T-cell (primary cell): ENCODE results near the gene PPP1R7. TPM values are rescaled to one million over a fixed set of nuclear protein-coding genes. Genes with fewer than 3 reads are reported as not detected.
A peak's percentile ranks its signal among the peaks of the same experiment; 100 is the strongest.

Experiments
- ATAC-seq, 4 experiments: fragments of 200-7000 bp in 3 of 4; fragments of 150-1000 bp in 1 of 4; cut with Tn5 transposase; replicated peaks in 1 of 4; 1 replicate in 3 of 4; 2 replicates in 1 of 4; pipeline ENCODE4 v1.10.0; 2021; ENCODE audit warnings: moderate library complexity in 3 of 4, mild to moderate bottlenecking in 2 of 4, moderate number of reproducible peaks in 1 of 4
- CTCF ChIA-PET, 2 donors: fragments of 300-600 bp; sonication (Branson Sonifier 250); formaldehyde crosslinking; loops; one replicate each; lab custom pipeline; 2022; ENCODE audit warnings: antibody characterized with exemption in 2 of 2; lab: Charles Lee
- POLR2A ChIA-PET, 2 donors: fragments of 300-600 bp; sonication (Branson Sonifier 250); formaldehyde crosslinking; loops; one replicate each; lab custom pipeline; 2022; ENCODE audit warnings: antibody characterized with exemption in 2 of 2; lab: Charles Lee
- DNase-seq, 35 experiments: peaks; one replicate each; pipeline versions ENCODE4 v3.0.0 to v3.0.0-alpha.2; 2013 to 2023
- H3K27ac ChIP-seq: one replicate; pipeline ENCODE4 v1.5.1; 2013; ENCODE audit warnings: low read length
- H3K27me3 ChIP-seq, 2 experiments: replicated peaks in 1 of 2; 1 replicate in 1 of 2; 2 replicates in 1 of 2; pipeline versions ENCODE4 v1.6.1 to v1.7.0; 2013; ENCODE audit warnings: low read length in 1 of 2, mixed read lengths in 1 of 2; ENCODE audit not compliant: control insufficient read depth in 2 of 2, insufficient read depth in 2 of 2; ENCODE audit errors: extremely low read depth in 1 of 2
- H3K36me3 ChIP-seq, 2 donors: 1 replicate in 1 of 2; 2 replicates in 1 of 2; pipeline versions ENCODE4 v1.6.1 to v1.7.0; 2013; ENCODE audit warnings: low read length in 1 of 2; ENCODE audit not compliant: control insufficient read depth in 2 of 2, insufficient read depth in 1 of 2; ENCODE audit errors: extremely low read depth in 1 of 2
- H3K4me1 ChIP-seq, 2 experiments: 1 replicate in 1 of 2; 2 replicates in 1 of 2; pipeline versions ENCODE4 v1.6.1 to v1.7.0; 2013; ENCODE audit warnings: low read length in 2 of 2, mixed read lengths in 1 of 2; ENCODE audit not compliant: insufficient read depth in 2 of 2, control insufficient read depth in 1 of 2; ENCODE audit errors: extremely low read depth in 1 of 2
- H3K4me3 ChIP-seq, 2 donors: 1 replicate in 1 of 2; 2 replicates in 1 of 2; pipeline versions ENCODE4 v1.5.1 to v1.7.0; 2013; ENCODE audit warnings: mild to moderate bottlenecking in 2 of 2, low read length in 1 of 2, moderate library complexity in 1 of 2; ENCODE audit not compliant: control insufficient read depth in 1 of 2; ENCODE audit errors: extremely low read depth in 1 of 2
- H3K9me3 ChIP-seq: 2 replicates; pipeline ENCODE4 v1.7.0; 2013
- H3K27ac Mint-ChIP-seq, 2 donors: one replicate each; pipeline ENCODE4 v1.8.0; 2020 to 2021; ENCODE audit warnings: mild to moderate bottlenecking in 2 of 2, mixed read lengths in 2 of 2
- H3K27me3 Mint-ChIP-seq, 2 donors: one replicate each; pipeline ENCODE4 v1.8.0; 2021 to 2022; ENCODE audit warnings: mixed read lengths in 2 of 2
- H3K36me3 Mint-ChIP-seq: one replicate; pipeline ENCODE4 v1.8.0; 2021; ENCODE audit warnings: mixed read lengths
- H3K4me1 Mint-ChIP-seq, 3 donors: one replicate each; pipeline ENCODE4 v1.8.0; 2020 to 2022; ENCODE audit warnings: mixed read lengths in 3 of 3, mild to moderate bottlenecking in 1 of 3
- H3K4me3 Mint-ChIP-seq, 3 donors: one replicate each; pipeline ENCODE4 v1.8.0; 2020 to 2022; ENCODE audit warnings: mild to moderate bottlenecking in 3 of 3, mixed read lengths in 3 of 3, moderate library complexity in 3 of 3
- H3K9me3 Mint-ChIP-seq, 3 donors: one replicate each; pipeline ENCODE4 v1.8.0; 2020 to 2022; ENCODE audit warnings: mixed read lengths in 3 of 3
- WGBS: methylation state at CpG from one replicate; pipeline ENCODE4 v1.1.5; 2013; ENCODE audit warnings: missing lambda C conversion rate; ENCODE audit not compliant: insufficient coverage; 5-methylcytosine and 5-hydroxymethylcytosine counted together
- total RNA-seq, 35 experiments: library from RNA in 6 of 35; stranded (reverse) in 6 of 35; fragments of 120-200 nt in 1 of 35; gene quantifications; one replicate each; pipeline versions ENCODE4 v1.2.1 to v1.2.4 and lab custom pipeline; 2013 to 2026

PPP1R7 gene
- total RNA-seq, 5 donors from 2014 or later (not counting 1 experiment from before 2014, with no cell fraction given), result 46.6 to 61.2 (median 53.8) TPM

DNA sequence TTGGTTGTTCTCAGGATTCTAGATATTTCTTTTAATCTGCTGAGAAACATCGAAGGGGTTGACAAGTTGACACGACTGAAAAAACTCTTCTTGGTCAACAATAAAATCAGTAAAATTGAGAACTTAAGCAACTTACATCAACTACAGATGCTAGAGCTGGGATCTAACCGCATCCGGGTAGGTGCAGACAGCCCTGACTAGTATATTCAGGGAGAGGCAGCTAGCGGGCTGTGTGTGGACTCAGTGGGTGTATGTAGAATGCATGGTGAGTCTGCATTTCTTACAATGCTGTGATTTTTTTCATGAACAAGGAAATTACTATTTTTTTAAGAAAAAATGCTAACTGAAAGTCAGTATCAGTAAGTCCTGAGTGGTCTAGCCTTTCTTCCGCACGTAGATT lies 10.1 kb downstream of the PPP1R7 start:
- CTCF ChIA-PET, result no interaction called here
- Mint-ChIP-seq H3K27me3 (no peaks in the 10 kb centered on the region), H3K4me1 (peaks cover 8 to 12% (median 9%) of the 10 kb centered on the region in 3 donors), H3K9me3 (no peaks in the 10 kb centered on the region), H3K27ac (no peak overlapping the region), H3K4me3 (no peak overlapping the region), H3K36me3 (peaks cover 45% of the 10 kb centered on the region)
- Histone ChIP-seq H3K27me3 (no peaks in the 10 kb centered on the region), H3K9me3 (no peaks in the 10 kb centered on the region), H3K36me3 (peaks cover 31 to 69% of the 10 kb centered on the region in 2 donors), H3K27ac (no peak overlapping the region), H3K4me1 (no peaks in the 10 kb centered on the region), H3K4me3 (no peak overlapping the region)
- no peak for ATAC-seq
- 83% methylated on average over 1 of the region's 7 CpGs for WGBS
- POLR2A ChIA-PET, result no interaction called here
- DNase-seq, result no peak

DNA sequence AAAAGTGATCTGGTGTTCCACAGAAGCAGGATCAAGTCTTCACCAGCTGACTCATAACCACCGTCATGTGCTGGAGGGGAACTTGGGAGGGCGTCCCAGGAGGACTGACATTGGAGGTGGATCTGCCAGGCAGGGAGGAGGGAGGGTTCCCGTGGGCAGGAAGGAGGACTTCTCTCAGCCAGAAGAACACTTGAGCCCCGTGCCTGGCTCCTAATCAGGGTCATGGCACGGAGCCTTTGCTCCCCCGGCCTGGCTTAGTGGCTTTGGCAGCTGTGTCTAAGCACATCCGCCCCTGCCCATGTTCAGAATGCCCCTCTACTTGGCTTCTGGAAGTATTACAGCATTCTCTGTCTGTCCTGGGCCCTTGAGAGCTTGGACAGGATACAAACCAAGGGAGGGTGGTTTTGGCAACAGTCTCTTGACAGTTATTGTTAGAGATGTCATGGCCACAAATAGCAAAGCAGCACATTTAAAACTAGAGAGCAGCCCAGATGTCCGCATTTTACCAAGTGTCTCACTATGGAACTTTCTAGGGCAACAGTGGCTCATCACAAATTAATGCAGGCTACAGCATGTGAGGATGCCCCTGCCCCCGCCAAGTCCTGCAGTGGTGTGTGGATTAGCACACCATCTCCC lies 11.5 kb downstream of the PPP1R7 start:
- Mint-ChIP-seq H3K27ac (no peak overlapping the region), H3K4me3 (no peak overlapping the region), H3K9me3 (no peaks in the 10 kb centered on the region), H3K27me3 (no peaks in the 10 kb centered on the region), H3K4me1 (peaks cover 5 to 6% (median 5%) of the 10 kb centered on the region in 3 donors), H3K36me3 (peaks cover 46% of the 10 kb centered on the region)
- Histone ChIP-seq H3K4me1 (no peaks in the 10 kb centered on the region), H3K27ac (no peak overlapping the region), H3K27me3 (no peaks in the 10 kb centered on the region), H3K36me3 (peaks cover 36 to 75% of the 10 kb centered on the region in 2 donors), H3K4me3 (no peak overlapping the region), H3K9me3 (no peaks in the 10 kb centered on the region)
- ATAC-seq (no peak), DNase-seq (no peak)
- ChIA-PET POLR2A (no interaction called here), CTCF (no interaction called here)
- 94% methylated on average over 7 of the region's 9 CpGs for WGBS

DNA sequence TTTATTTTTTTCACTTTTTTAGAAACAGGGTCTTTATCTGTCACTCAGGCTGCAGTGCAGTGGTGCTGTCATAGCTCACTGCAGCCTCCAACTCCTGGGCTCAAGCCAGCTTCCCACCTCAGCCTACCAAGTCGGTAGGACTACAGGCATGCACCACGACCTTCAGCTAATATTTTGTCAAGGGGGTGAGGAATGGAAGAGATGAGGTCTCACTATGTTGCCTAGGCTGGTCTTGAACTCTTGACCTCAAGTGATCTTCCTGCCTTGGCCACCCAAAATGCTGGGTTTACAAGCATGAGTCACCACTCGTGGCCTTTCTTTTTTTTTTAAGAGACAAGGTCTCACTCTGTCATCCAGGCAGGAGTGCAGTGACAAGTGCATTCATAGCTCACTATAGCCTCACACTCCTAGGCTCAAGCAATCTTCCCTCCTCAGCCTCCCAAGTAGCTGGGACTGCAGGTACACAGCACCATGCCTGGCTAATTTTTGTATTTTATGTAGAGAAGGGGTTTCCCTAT lies 13.4 kb downstream of the PPP1R7 start:
- ChIA-PET POLR2A (no interaction called here), CTCF (no interaction called here)
- Histone ChIP-seq H3K9me3 (no peaks in the 10 kb centered on the region), H3K4me3 (no peak overlapping the region), H3K27ac (no peak overlapping the region), H3K36me3 (peaks cover 32 to 77% of the 10 kb centered on the region in 2 donors), H3K27me3 (no peaks in the 10 kb centered on the region), H3K4me1 (no peaks in the 10 kb centered on the region)
- DNase-seq (no peak), ATAC-seq (no peak)
- Mint-ChIP-seq H3K4me3 (no peak overlapping the region), H3K27ac (no peak overlapping the region), H3K9me3 (no peaks in the 10 kb centered on the region), H3K27me3 (no peaks in the 10 kb centered on the region), H3K36me3 (peaks cover 50% of the 10 kb centered on the region), H3K4me1 (no peaks in the 10 kb centered on the region)
- WGBS, result 40% methylated on average over 1 of the region's 3 CpGs

DNA sequence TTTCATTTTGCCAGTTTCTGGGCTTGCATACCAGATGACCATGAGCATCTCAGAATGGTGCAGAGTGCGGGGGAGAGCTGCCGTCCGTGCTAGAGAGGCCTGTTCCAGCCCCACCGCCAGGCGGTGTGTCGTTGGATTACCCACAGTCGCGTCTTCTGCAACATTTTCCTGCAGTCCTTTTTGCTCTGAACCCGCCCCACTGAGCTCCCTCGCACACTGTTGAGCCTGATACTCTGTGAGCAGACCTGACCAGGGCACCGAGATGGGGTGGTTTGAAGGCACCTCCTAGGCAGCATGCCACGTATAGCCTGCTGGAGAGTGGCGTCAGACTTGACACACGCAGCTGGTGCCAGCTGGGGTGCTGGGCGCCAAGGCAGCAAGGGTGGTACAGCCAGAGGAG lies 18.1 kb downstream of the PPP1R7 start:
- ATAC-seq, result no peak
- CTCF ChIA-PET, result no interaction called here
- no peak overlapping the region for H3K27ac Mint-ChIP-seq

DNA sequence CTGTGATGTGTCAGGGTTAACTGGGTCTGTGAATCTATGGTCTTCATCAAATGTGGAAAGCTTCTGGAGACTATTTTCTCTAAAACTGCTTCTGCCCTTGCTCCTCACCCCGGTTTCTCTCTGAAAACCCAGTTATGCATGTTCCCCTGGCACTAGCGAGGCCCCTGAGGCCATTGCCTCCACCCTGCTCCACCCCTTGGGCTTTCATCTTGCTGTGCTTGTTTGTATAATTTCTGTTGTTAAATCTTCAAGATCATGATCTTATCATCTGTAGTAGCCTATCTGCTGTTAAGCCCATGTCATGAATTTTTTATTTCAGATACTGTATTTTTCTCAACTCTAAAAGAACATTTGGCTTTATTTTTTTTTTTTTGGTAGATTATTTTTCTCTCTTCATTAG lies 23.3 kb downstream of the PPP1R7 start:
- Histone ChIP-seq H3K9me3 (no peaks in the 10 kb centered on the region), H3K27ac (no peak overlapping the region), H3K36me3 (peaks cover 24 to 56% of the 10 kb centered on the region in 2 donors), H3K27me3 (no peaks in the 10 kb centered on the region), H3K4me3 (no peak overlapping the region), H3K4me1 (no peaks in the 10 kb centered on the region)
- H3K4me3 Mint-ChIP-seq, result no peak overlapping the region
- H3K27ac Mint-ChIP-seq, result peak overlapping the region; percentile 29 to 55
- POLR2A ChIA-PET, result no interaction called here
- H3K36me3 Mint-ChIP-seq, result peaks cover 61% of the 10 kb centered on the region
- no peaks in the 10 kb centered on the region for H3K27me3 Mint-ChIP-seq
- DNase-seq (no peak), ATAC-seq (no peak)
- no peaks in the 10 kb centered on the region for H3K4me1 Mint-ChIP-seq
- no CpG with 5 or more reads among the region's 2 CpGs for WGBS
- CTCF ChIA-PET, result no interaction called here
- H3K9me3 Mint-ChIP-seq, result peaks cover 0 to 12% (median 10%) of the 10 kb centered on the region in 3 donors

More for the DNA sequence above, 18.1 kb downstream of the PPP1R7 start:
- no peaks in the 10 kb centered on the region for H3K27me3 Mint-ChIP-seq
- peaks cover 63% of the 10 kb centered on the region for H3K36me3 Mint-ChIP-seq
- no peak overlapping the region for H3K4me3 Mint-ChIP-seq
- Histone ChIP-seq H3K27ac (no peak overlapping the region), H3K4me3 (no peak overlapping the region), H3K27me3 (no peaks in the 10 kb centered on the region), H3K4me1 (no peaks in the 10 kb centered on the region), H3K36me3 (peaks cover 23 to 73% of the 10 kb centered on the region in 2 donors), H3K9me3 (no peaks in the 10 kb centered on the region)
- no peaks in the 10 kb centered on the region for H3K4me1 Mint-ChIP-seq
- POLR2A ChIA-PET, result no interaction called here
- no peak for DNase-seq
- WGBS, result 98% methylated on average over 15 of the region's 15 CpGs
- H3K9me3 Mint-ChIP-seq, result peaks cover 0 to 12% (median 10%) of the 10 kb centered on the region in 3 donors

DNA sequence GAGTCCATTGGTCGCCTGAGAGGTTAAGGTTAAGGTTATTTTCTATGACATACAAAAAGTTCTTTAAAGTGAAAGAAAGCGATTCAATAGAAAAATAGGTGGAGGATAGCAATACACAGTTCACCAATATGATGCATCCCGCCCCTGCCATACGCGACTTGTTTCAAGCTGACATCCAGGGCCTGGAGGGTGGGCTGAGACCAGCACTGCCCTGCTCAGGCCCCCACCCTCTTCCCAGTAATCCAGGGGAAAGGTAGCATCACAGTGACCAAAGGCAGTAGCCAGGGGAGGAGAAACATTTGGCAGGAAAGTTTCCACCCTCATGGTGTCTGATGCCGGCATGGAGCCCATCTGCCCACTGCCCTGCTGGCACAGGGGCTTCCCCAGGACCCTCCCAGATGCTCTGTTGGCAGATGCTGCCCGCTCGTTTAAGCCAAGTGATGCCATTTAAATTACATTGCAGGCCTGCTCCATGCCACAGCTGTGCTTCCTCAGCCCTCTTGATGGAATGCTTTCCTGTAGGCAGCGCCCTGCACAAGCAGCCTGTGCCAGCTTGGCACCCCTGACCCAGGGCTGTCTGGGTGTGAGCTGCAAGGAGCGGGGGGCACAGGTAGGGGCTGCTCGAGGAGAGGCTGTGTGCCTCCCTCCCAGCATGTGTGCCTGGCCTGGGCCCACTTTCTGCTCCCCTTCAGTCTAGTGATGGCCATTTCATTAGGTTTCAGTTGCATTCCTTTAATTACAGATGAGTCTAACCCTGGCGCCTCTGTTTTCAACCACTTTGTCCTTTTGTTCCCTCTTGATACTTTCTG lies 27.5 kb downstream of the PPP1R7 start:
- DNase-seq, result no peak
- Mint-ChIP-seq H3K9me3 (no peaks in the 10 kb centered on the region), H3K4me1 (no peaks in the 10 kb centered on the region), H3K27me3 (no peaks in the 10 kb centered on the region), H3K4me3 (no peak overlapping the region), H3K36me3 (peaks cover 56% of the 10 kb centered on the region), H3K27ac (no peak overlapping the region)
- peaks cover 12 to 39% of the 10 kb centered on the region in 2 donors for H3K36me3 ChIP-seq
- no peaks in the 10 kb centered on the region for H3K9me3 ChIP-seq
- POLR2A ChIA-PET, result no interaction called here
- H3K4me3 ChIP-seq, result no peak overlapping the region
- CTCF ChIA-PET, result no interaction called here
- H3K4me1 ChIP-seq, result no peaks in the 10 kb centered on the region
- H3K27me3 ChIP-seq, result no peaks in the 10 kb centered on the region
- no peak overlapping the region for H3K27ac ChIP-seq
- no peak for ATAC-seq
- 97% methylated on average over 6 of the region's 12 CpGs for WGBS
